KMS-11 (cell line): Measurements from ENCODE around the gene CBFA2T3.

ENCODE experiments used
- H2AFZ ChIP-seq: fragments of 200-600 bp; sonication (generic); 2 replicates; pipeline ENCODE4 v1.6.1; 2016; ENCODE audit warnings: antibody characterized with exemption, mixed run types, low read depth
- H3K27ac ChIP-seq: fragments of 200-600 bp; sonication (generic); 2 replicates; pipeline ENCODE4 v1.6.1; 2016; ENCODE audit warnings: mild to moderate bottlenecking, mixed run types
- H3K27me3 ChIP-seq: fragments of 200-600 bp; sonication (generic); 2 replicates; pipeline ENCODE4 v1.6.1; 2017; ENCODE audit warnings: mild to moderate bottlenecking, low read depth, mixed run types, moderate library complexity; ENCODE audit not compliant: insufficient read depth
- H3K36me3 ChIP-seq: fragments of 200-600 bp; sonication (generic); 2 replicates; pipeline ENCODE4 v1.6.1; 2017; ENCODE audit warnings: mild to moderate bottlenecking, mixed run types; ENCODE audit not compliant: insufficient read depth
- H3K4me1 ChIP-seq: fragments of 200-600 bp; sonication (generic); 2 replicates; pipeline ENCODE4 v1.6.1; 2016; ENCODE audit warnings: mild to moderate bottlenecking, low read depth, mixed run types; ENCODE audit not compliant: poor library complexity, severe bottlenecking
- H3K4me2 ChIP-seq: fragments of 200-600 bp; sonication (generic); 2 replicates; pipeline ENCODE4 v1.7.0; 2016; ENCODE audit warnings: mild to moderate bottlenecking, mixed run types
- H3K4me3 ChIP-seq: fragments of 200-600 bp; sonication (generic); IDR thresholded peaks from 2 replicates; pipeline ENCODE4 v1.6.1; 2017; ENCODE audit warnings: low read depth, low read length, mixed read lengths; ENCODE audit not compliant: insufficient read depth
- H3K79me2 ChIP-seq: fragments of 200-600 bp; sonication (generic); 2 replicates; pipeline ENCODE4 v1.6.1; 2016; ENCODE audit warnings: low read depth, mixed run types; ENCODE audit not compliant: insufficient read depth
- H3K9ac ChIP-seq: fragments of 200-600 bp; sonication (generic); 2 replicates; pipeline ENCODE4 v1.6.1; 2016; ENCODE audit warnings: mild to moderate bottlenecking, mixed run types
- H4K20me1 ChIP-seq: fragments of 200-600 bp; sonication (generic); 2 replicates; pipeline ENCODE4 v1.6.1; 2016; ENCODE audit warnings: mild to moderate bottlenecking, mixed run types; ENCODE audit not compliant: insufficient read depth
- TF ChIP-seq, protein P1 (sequence below): fragments of 200-600 bp; sonication (generic); conservative IDR thresholded peaks from 2 replicates; pipeline ENCODE4 v1.6.1; 2017; ENCODE audit warnings: low read depth, mild to moderate bottlenecking, antibody characterized with exemption, low read length, moderate library complexity, mixed read lengths

The CBFA2T3 gene

DNA sequence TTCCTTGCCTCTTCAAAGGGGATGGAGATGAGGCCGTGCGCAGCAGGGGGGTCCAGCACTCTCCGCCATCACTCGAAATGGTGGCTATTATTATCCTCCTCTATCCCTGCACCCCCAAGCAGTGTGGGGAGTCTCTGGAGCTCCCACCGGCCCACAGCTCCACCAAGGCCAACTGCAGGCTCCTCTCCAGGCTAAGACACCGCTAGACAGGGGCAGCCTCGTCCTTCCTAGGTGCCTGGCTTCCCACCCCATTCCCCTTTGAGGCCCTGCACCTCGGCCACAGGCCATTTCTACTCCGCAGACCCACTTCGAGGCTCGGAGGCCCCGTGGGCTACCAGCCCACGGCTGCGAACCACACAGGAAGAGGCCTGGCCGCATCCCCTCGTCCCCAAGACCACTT, 71.0 kb downstream of the CBFA2T3 start:
- TF ChIP-seq, protein P1, sequence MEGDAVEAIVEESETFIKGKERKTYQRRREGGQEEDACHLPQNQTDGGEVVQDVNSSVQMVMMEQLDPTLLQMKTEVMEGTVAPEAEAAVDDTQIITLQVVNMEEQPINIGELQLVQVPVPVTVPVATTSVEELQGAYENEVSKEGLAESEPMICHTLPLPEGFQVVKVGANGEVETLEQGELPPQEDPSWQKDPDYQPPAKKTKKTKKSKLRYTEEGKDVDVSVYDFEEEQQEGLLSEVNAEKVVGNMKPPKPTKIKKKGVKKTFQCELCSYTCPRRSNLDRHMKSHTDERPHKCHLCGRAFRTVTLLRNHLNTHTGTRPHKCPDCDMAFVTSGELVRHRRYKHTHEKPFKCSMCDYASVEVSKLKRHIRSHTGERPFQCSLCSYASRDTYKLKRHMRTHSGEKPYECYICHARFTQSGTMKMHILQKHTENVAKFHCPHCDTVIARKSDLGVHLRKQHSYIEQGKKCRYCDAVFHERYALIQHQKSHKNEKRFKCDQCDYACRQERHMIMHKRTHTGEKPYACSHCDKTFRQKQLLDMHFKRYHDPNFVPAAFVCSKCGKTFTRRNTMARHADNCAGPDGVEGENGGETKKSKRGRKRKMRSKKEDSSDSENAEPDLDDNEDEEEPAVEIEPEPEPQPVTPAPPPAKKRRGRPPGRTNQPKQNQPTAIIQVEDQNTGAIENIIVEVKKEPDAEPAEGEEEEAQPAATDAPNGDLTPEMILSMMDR: no peak
- Histone ChIP-seq H3K27ac (no peak overlapping the region), H3K4me3 (no peak overlapping the region), H3K9ac (no peak overlapping the region), H3K4me1 (peaks cover 11% of the 10 kb centered on the region), H3K79me2 (no peaks in the 10 kb centered on the region), H4K20me1 (no peaks in the 10 kb centered on the region), H3K36me3 (no peaks in the 10 kb centered on the region), H3K27me3 (peaks cover 41% of the 10 kb centered on the region), H3K4me2 (no peak overlapping the region), H2AFZ (no peak overlapping the region)

DNA sequence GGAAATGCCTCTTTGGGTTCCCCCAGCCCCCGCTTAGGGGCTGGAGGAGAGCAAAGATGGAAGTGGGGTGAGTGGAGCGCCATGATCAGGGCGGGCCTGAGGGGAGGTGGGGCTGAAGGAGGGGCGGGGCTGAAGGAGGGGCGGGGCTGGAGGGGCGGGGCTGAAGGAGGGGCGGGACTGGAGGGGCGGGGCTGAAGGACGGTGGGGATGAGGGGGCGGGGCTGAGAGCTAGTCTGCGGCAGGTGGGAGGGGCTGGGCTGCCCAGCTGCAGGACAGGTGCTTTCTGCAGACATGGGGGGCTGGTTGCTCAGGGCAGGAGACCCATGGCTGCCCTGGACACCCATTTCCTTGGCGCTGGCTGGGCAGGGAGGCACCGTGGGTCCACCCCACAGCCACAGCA, 71.4 kb downstream of the CBFA2T3 start:
- Histone ChIP-seq H3K27me3 (peaks cover 42% of the 10 kb centered on the region), H3K4me3 (no peak overlapping the region), H3K4me2 (peak overlapping the region; percentile 39; the same call in 1 of the 2 replicates), H3K79me2 (no peaks in the 10 kb centered on the region), H3K36me3 (no peaks in the 10 kb centered on the region), H3K9ac (no peak overlapping the region), H4K20me1 (no peaks in the 10 kb centered on the region), H2AFZ (peak overlapping the region; percentile 57; the same call in 1 of the 2 replicates), H3K4me1 (peaks cover 11% of the 10 kb centered on the region), H3K27ac (no peak overlapping the region)
- TF ChIP-seq, protein P1: no peak

DNA sequence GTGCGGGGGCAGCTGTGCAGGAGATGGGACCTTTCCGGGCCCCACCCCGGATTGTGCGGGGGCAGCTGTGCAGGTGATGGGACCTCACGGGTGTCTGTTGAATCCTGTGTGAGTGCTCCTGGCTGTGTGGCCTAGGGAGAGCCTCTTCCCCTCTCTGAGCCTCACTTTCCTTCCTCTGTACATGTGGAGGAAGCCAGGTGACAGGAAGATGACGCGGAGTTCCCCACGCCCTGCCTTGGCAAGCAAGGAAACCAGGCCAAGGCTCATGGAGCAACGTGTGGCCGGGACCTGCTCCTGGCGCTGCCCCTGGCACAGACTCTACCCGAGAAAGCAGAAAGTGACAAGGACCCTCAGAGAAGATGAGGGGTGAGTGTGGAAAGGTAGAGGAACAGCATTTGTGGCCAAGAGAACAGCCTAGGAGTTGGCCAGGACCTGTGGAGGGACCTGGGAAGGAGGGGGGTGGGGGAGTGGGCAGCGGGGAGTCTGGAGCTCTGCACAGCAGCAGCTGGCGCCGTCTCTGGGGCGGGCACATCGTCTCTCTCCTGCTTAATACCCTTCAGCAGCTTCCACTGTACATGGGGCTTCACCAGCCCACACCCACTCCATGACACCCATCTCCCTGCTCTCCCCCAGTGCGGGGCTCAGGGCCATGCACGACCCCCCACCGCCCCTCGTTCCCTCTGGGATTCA, 72.2 kb downstream of the CBFA2T3 start:
- H2AFZ ChIP-seq: peak overlapping the region; percentile 57; the same call in 1 of the 2 replicates
- H3K9ac ChIP-seq: no peak overlapping the region
- H3K4me2 ChIP-seq: no peak overlapping the region; the same call in 1 of the 2 replicates
- no peaks in the 10 kb centered on the region for H3K36me3 ChIP-seq
- no peak overlapping the region for H3K27ac ChIP-seq
- TF ChIP-seq, protein P1: no peak
- peaks cover 11% of the 10 kb centered on the region for H3K4me1 ChIP-seq
- H3K27me3 ChIP-seq: peaks cover 41% of the 10 kb centered on the region
- H4K20me1 ChIP-seq: no peaks in the 10 kb centered on the region
- H3K4me3 ChIP-seq: no peak overlapping the region
- no peaks in the 10 kb centered on the region for H3K79me2 ChIP-seq

DNA sequence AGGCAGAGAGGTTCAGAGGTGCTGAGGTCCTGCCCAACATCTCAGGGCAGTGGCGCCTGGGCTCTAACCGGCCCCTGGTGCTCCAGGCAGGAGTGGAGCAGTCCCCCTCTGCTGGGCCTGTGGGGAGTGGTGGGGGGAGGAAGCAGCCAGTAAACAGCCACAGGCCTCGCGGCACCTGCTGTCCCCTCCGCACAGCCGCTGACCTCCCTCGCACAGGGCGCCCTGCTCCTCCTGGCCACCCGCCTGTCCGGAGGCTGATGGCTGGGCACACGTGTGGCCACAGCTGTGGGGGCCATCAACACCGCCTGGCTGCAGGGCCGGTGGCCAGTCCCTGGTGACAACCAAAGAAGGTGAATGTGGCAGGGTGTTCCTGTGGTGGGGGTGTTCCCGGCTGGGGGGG, 73.7 kb downstream of the CBFA2T3 start:
- peaks cover 42% of the 10 kb centered on the region for H3K27me3 ChIP-seq
- TF ChIP-seq, protein P1: no peak
- no peaks in the 10 kb centered on the region for H3K79me2 ChIP-seq
- no peak overlapping the region for H3K4me2 ChIP-seq
- no peak overlapping the region for H3K9ac ChIP-seq
- no peaks in the 10 kb centered on the region for H3K36me3 ChIP-seq
- peaks cover 11% of the 10 kb centered on the region for H3K4me1 ChIP-seq
- H4K20me1 ChIP-seq: no peaks in the 10 kb centered on the region
- H2AFZ ChIP-seq: no peak overlapping the region
- H3K4me3 ChIP-seq: no peak overlapping the region
- H3K27ac ChIP-seq: no peak overlapping the region
